IMR-90 (cell line): Measurements from ENCODE around the gene HHIP. TPM values are rescaled to one million over a fixed set of nuclear protein-coding genes. Genes with fewer than 3 reads are reported as not detected.

Experiments used
- ATAC-seq: fragments of 200-7000 bp; cut with Tn5 transposase; 2 replicates; pipeline ENCODE4 v1.9.1; 2020; ENCODE audit warnings: low read depth, mild to moderate bottlenecking, moderate library complexity
- BruUV-seq: library from RNA; stranded (reverse); fragments of 400-500 nt; replicated peaks from 2 replicates; lab custom pipeline; 2021; lab: Mats Ljungman, UMichigan
- CTCF ChIA-PET: fragments of 300-600 bp; formaldehyde crosslinking; extraction: SDS; loops from one replicate; lab custom pipeline; 2021; ENCODE audit warnings: antibody characterized with exemption; lab: Yijun Ruan, JAX
- POLR2A ChIA-PET: fragments of 300-600 bp; sonication (Branson Sonifier 250); formaldehyde crosslinking; loops from one replicate; lab custom pipeline; 2022; ENCODE audit warnings: antibody characterized with exemption; ENCODE audit not compliant: unreplicated experiment; lab: Charles Lee
- DNase-seq: peaks from one replicate; pipeline ENCODE4 v3.0.0; 2013
- H2AFZ ChIP-seq: replicated peaks from 2 replicates; pipeline ENCODE3; 2013; ENCODE audit warnings: low read length, mild to moderate bottlenecking; ENCODE audit not compliant: poor library complexity
- H2AK5ac ChIP-seq: 2 replicates; pipeline ENCODE4 v1.6.1; 2013; ENCODE audit warnings: low read depth, low read length, inconsistent platforms
- H2AK9ac ChIP-seq: replicated peaks from 2 replicates; pipeline ENCODE3; 2013; ENCODE audit warnings: mild to moderate bottlenecking, low read depth, low read length, moderate library complexity; ENCODE audit not compliant: poor library complexity
- H2BK120ac ChIP-seq: 2 replicates; pipeline ENCODE4 v1.6.1; 2013; ENCODE audit warnings: low read depth, low read length, inconsistent platforms
- H2BK15ac ChIP-seq: 3 replicates; pipeline ENCODE4 v1.6.1; 2013; ENCODE audit warnings: low read depth, low read length, inconsistent platforms
- H2BK20ac ChIP-seq: 2 replicates; pipeline ENCODE4 v1.6.1; 2013; ENCODE audit warnings: low read depth, mild to moderate bottlenecking, inconsistent platforms, low read length, moderate library complexity
- H2BK5ac ChIP-seq: 2 replicates; pipeline ENCODE4 v1.6.1; 2013; ENCODE audit warnings: mild to moderate bottlenecking, low read depth, low read length, inconsistent platforms; ENCODE audit not compliant: poor library complexity, severe bottlenecking
- H3K14ac ChIP-seq: replicated peaks from 2 replicates; pipeline ENCODE4 v1.6.1; 2013; ENCODE audit warnings: low read depth, low read length, inconsistent platforms
- H3K18ac ChIP-seq: 2 replicates; pipeline ENCODE4 v1.6.1; 2013; ENCODE audit warnings: low read depth, low read length, control low read depth
- H3K23ac ChIP-seq: 2 replicates; pipeline ENCODE4 v1.6.1; 2013; ENCODE audit warnings: low read depth, low read length, inconsistent platforms
- H3K27ac ChIP-seq: 2 replicates; pipeline ENCODE4 v1.5.1; 2013; ENCODE audit warnings: mild to moderate bottlenecking, control low read depth, low read length; ENCODE audit not compliant: insufficient read depth
- H3K27me3 ChIP-seq: 2 replicates; pipeline ENCODE4 v1.6.1; 2013; ENCODE audit warnings: low read length; ENCODE audit not compliant: control insufficient read depth, insufficient read depth
- H3K36me3 ChIP-seq: 2 replicates; pipeline ENCODE4 v1.6.1; 2013; ENCODE audit warnings: low read length, mixed read lengths; ENCODE audit not compliant: control insufficient read depth, insufficient read depth
- H3K4ac ChIP-seq: 2 replicates; pipeline ENCODE4 v1.6.1; 2013; ENCODE audit warnings: low read depth, low read length, inconsistent platforms
- H3K4me1 ChIP-seq: 2 replicates; pipeline ENCODE4 v1.6.1; 2013; ENCODE audit warnings: low read length, mixed read lengths; ENCODE audit not compliant: control insufficient read depth, insufficient read depth
- H3K4me2 ChIP-seq: 2 replicates; pipeline ENCODE4 v1.6.1; 2013; ENCODE audit warnings: low read depth, mild to moderate bottlenecking, control low read depth, low read length, moderate library complexity
- H3K4me3 ChIP-seq: 2 replicates; pipeline ENCODE4 v1.5.1; 2013; ENCODE audit warnings: low read depth, mild to moderate bottlenecking, control low read depth, low read length, moderate library complexity; ENCODE audit not compliant: insufficient read depth
- H3K56ac ChIP-seq: 2 replicates; pipeline ENCODE4 v1.6.1; 2013; ENCODE audit warnings: low read length, inconsistent platforms; ENCODE audit not compliant: insufficient read depth; ENCODE audit errors: extremely low read depth
- H3K79me1 ChIP-seq, 2 experiments: 2 replicates each; pipeline ENCODE4 v1.6.1; 2013; ENCODE audit warnings: low read length in 2 of 2, inconsistent platforms in 1 of 2, low read depth in 1 of 2
- H3K9ac ChIP-seq: 2 replicates; pipeline ENCODE4 v1.6.1; 2013; ENCODE audit warnings: low read depth, low read length, control low read depth
- H3K9me1 ChIP-seq: 2 replicates; pipeline ENCODE4 v1.6.1; 2013; ENCODE audit warnings: low read length, inconsistent platforms; ENCODE audit not compliant: insufficient read depth
- H3K9me3 ChIP-seq: 2 replicates; pipeline ENCODE4 v1.6.1; 2013; ENCODE audit warnings: low read length; ENCODE audit not compliant: control insufficient read depth, insufficient read depth
- H4K20me1 ChIP-seq: 2 replicates; pipeline ENCODE4 v1.6.1; 2013; ENCODE audit warnings: low read length, inconsistent platforms; ENCODE audit not compliant: insufficient read depth
- H4K5ac ChIP-seq: 2 replicates; pipeline ENCODE4 v1.6.1; 2013; ENCODE audit warnings: mild to moderate bottlenecking, low read depth, low read length, control low read depth
- H4K8ac ChIP-seq, 2 experiments: 2 replicates each; pipeline ENCODE4 v1.6.1; 2013; ENCODE audit warnings: low read depth in 2 of 2, low read length in 2 of 2, control low read depth in 1 of 2, inconsistent platforms in 1 of 2
- H4K91ac ChIP-seq: 2 replicates; pipeline ENCODE4 v1.6.1; 2013; ENCODE audit warnings: low read depth, low read length, inconsistent platforms; ENCODE audit not compliant: insufficient read depth
- BHLHE40 ChIP-seq: fragments of 150-350 bp; IDR thresholded peaks from 2 replicates; pipeline ENCODE4 v1.6.1; 2016; ENCODE audit warnings: mild to moderate bottlenecking, low read depth, low read length
- CHD1 ChIP-seq: IDR thresholded peaks from 2 replicates; pipeline ENCODE4 v1.6.1; 2012; ENCODE audit warnings: low read depth, low read length, improper control_type of control experiment
- FOS ChIP-seq: fragments of 150-350 bp; IDR thresholded peaks from 2 replicates; pipeline ENCODE4 v1.6.1; 2016; ENCODE audit warnings: low read depth, low read length
- MAFK ChIP-seq: IDR thresholded peaks from 2 replicates; pipeline ENCODE4 v1.6.1; 2012; ENCODE audit warnings: low read depth, low read length, improper control_type of control experiment
- MAZ ChIP-seq: IDR thresholded peaks from 2 replicates; pipeline ENCODE4 v1.6.1; 2012; ENCODE audit warnings: low read depth, mild to moderate bottlenecking, low read length, improper control_type of control experiment, moderate library complexity, borderline replicate concordance
- MXI1 ChIP-seq: IDR thresholded peaks from 2 replicates; pipeline ENCODE4 v1.6.1; 2012; ENCODE audit warnings: low read depth, mild to moderate bottlenecking, low read length, moderate library complexity, borderline replicate concordance
- NFE2L2 ChIP-seq: fragments of 150-350 bp; IDR thresholded peaks from 2 replicates; pipeline ENCODE4 v1.6.1; 2016; ENCODE audit warnings: low read depth, mild to moderate bottlenecking, low read length
- RAD21 ChIP-seq: IDR thresholded peaks from 2 replicates; pipeline ENCODE4 v1.6.1; 2012; ENCODE audit warnings: low read length, improper control_type of control experiment
- RCOR1 ChIP-seq: IDR thresholded peaks from 2 replicates; pipeline ENCODE4 v1.6.1; 2012; ENCODE audit warnings: mild to moderate bottlenecking, low read length, improper control_type of control experiment; ENCODE audit not compliant: insufficient replicate concordance
- RFX5 ChIP-seq: IDR thresholded peaks from 2 replicates; pipeline ENCODE4 v1.8.0; 2012; ENCODE audit warnings: low read depth, mild to moderate bottlenecking, low read length, moderate library complexity
- WGBS, 2 experiments: methylation state at CpG; one replicate each; pipeline versions ENCODE4 v1.1.5 to v1.1.7; 2013; ENCODE audit warnings: missing lambda C conversion rate in 2 of 2; ENCODE audit not compliant: insufficient read length in 1 of 2; ENCODE audit errors: extremely low coverage in 2 of 2; 5-methylcytosine and 5-hydroxymethylcytosine counted together
- dilution Hi-C: fragments of 300-500 bp; cut with HindIII; formaldehyde crosslinking; loops from one replicate; pipeline ENCODE4 v1.14.3; 2018; ENCODE audit warnings: low sequenced_read_pairs; ENCODE audit not compliant: unreplicated experiment
- in situ Hi-C: fragments of 300-500 bp; cut with MboI; formaldehyde crosslinking; loops from 3 replicates; pipeline ENCODE4 v1.14.3; 2019; ENCODE audit warnings: low sequenced_read_pairs, inconsistent platforms, mixed read lengths
- intact Hi-C: fragments of 100-400 bp; cut with micrococcal nuclease; formaldehyde crosslinking; loops from 2 replicates; pipeline ENCODE4 v1.10.0; 2022
- polyA plus RNA-seq, 3 experiments: library from polyadenylated mRNA; depleted of rRNA; stranded (reverse); fragments of >200 nt; gene quantifications; 2 replicates each; pipeline ENCODE4 v1.2.3, GENCODE V29; 2012; ENCODE audit warnings: low replicate concordance in 1 of 3
- total RNA-seq: library from RNA; depleted of rRNA; stranded (reverse); fragments of >200 nt; gene quantifications from 2 replicates; pipeline ENCODE4 v1.2.3, GENCODE V29; 2012
- TF ChIP-seq, protein P1 (sequence below): conservative IDR thresholded peaks from 2 replicates; pipeline ENCODE4 v1.5.1; 2012; ENCODE audit warnings: mild to moderate bottlenecking, low read depth, low read length, improper control_type of control experiment
- TF ChIP-seq, protein P2 (sequence below): fragments of 150-350 bp; IDR thresholded peaks from 2 replicates; pipeline ENCODE4 v1.6.1; 2017; ENCODE audit warnings: mild to moderate bottlenecking, antibody characterized with exemption, low read length, low read depth
- TF ChIP-seq, protein P3 (sequence below): fragments of 150-350 bp; IDR thresholded peaks from 2 replicates; pipeline ENCODE4 v1.6.1; 2016; ENCODE audit warnings: low read depth, mild to moderate bottlenecking, low read length, moderate library complexity, borderline replicate concordance

Gene HHIP
- total and polyA plus RNA-seq, 2 of the 4 experiments (the other 2 are of a cell fraction) = 6.6 to 9.6 TPM

DNA sequence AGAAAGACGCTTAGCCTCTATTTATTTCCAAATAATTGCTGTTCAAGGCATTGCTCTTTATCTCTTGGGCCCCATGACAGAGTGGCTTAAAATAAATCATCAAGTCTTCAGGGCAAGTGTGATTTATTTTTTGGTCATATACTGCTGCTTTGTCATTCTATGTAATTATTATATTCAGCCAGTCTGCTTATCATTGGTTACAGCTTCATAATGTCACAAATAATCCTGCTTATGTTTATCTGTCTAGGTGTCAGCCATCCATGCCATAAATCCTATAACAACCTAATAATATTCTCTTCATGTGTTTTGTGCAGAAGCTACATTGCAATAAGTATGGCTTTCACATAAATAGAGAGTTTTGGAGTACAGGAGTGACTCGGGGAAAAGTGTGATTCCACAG is 41.0 kb downstream of the HHIP start:
- no peak overlapping the region for H3K9ac ChIP-seq
- H2BK5ac ChIP-seq = no peak overlapping the region
- CTCF ChIA-PET = no interaction called here
- DNase-seq = no peak
- no peak overlapping the region for H3K23ac ChIP-seq
- no peak overlapping the region for H2BK15ac ChIP-seq
- H2AK5ac ChIP-seq = no peak overlapping the region
- H3K9me1 ChIP-seq = no peaks in the 10 kb centered on the region
- H3K18ac ChIP-seq = no peak overlapping the region
- intact Hi-C loops (no loop called here), in situ Hi-C loops (no loop called here), dilution Hi-C loops (no loop called here)
- no peak overlapping the region for H3K4me3 ChIP-seq
- TF ChIP-seq, protein P1, sequence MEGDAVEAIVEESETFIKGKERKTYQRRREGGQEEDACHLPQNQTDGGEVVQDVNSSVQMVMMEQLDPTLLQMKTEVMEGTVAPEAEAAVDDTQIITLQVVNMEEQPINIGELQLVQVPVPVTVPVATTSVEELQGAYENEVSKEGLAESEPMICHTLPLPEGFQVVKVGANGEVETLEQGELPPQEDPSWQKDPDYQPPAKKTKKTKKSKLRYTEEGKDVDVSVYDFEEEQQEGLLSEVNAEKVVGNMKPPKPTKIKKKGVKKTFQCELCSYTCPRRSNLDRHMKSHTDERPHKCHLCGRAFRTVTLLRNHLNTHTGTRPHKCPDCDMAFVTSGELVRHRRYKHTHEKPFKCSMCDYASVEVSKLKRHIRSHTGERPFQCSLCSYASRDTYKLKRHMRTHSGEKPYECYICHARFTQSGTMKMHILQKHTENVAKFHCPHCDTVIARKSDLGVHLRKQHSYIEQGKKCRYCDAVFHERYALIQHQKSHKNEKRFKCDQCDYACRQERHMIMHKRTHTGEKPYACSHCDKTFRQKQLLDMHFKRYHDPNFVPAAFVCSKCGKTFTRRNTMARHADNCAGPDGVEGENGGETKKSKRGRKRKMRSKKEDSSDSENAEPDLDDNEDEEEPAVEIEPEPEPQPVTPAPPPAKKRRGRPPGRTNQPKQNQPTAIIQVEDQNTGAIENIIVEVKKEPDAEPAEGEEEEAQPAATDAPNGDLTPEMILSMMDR = no peak
- TF ChIP-seq BHLHE40 (no peak), MXI1 (no peak), CHD1 (no peak), RCOR1 (no peak), RFX5 (no peak), NFE2L2 (no peak), FOS (no peak), RAD21 (no peak), MAZ (no peak), MAFK (no peak)
- TF ChIP-seq, protein P2, sequence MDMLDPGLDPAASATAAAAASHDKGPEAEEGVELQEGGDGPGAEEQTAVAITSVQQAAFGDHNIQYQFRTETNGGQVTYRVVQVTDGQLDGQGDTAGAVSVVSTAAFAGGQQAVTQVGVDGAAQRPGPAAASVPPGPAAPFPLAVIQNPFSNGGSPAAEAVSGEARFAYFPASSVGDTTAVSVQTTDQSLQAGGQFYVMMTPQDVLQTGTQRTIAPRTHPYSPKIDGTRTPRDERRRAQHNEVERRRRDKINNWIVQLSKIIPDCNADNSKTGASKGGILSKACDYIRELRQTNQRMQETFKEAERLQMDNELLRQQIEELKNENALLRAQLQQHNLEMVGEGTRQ = no peak
- TF ChIP-seq, protein P3, sequence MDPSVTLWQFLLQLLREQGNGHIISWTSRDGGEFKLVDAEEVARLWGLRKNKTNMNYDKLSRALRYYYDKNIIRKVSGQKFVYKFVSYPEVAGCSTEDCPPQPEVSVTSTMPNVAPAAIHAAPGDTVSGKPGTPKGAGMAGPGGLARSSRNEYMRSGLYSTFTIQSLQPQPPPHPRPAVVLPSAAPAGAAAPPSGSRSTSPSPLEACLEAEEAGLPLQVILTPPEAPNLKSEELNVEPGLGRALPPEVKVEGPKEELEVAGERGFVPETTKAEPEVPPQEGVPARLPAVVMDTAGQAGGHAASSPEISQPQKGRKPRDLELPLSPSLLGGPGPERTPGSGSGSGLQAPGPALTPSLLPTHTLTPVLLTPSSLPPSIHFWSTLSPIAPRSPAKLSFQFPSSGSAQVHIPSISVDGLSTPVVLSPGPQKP = no peak
- no peaks in the 10 kb centered on the region for H4K20me1 ChIP-seq
- no CpG with 5 or more reads among the region's 2 CpGs for WGBS, 2 experiments
- H3K79me1 ChIP-seq = no peaks in the 10 kb centered on the region
- BruUV-seq = no TSS peak
- no peak overlapping the region for H3K56ac ChIP-seq
- no peak overlapping the region for H2BK120ac ChIP-seq
- no peaks in the 10 kb centered on the region; the same call in 1 of the 2 replicates for H3K4me1 ChIP-seq
- H3K27ac ChIP-seq = no peak overlapping the region
- no peaks in the 10 kb centered on the region for H3K9me3 ChIP-seq
- no peak overlapping the region for H2BK20ac ChIP-seq
- POLR2A ChIA-PET = no interaction called here
- no peak overlapping the region for H4K5ac ChIP-seq
- no peak overlapping the region for H3K4ac ChIP-seq
- ATAC-seq = no peak
- no peaks in the 10 kb centered on the region for H3K27me3 ChIP-seq
- no peak overlapping the region for H4K8ac ChIP-seq
- no peak overlapping the region for H4K91ac ChIP-seq
- H2AFZ ChIP-seq = no peak overlapping the region
- no peak overlapping the region for H3K4me2 ChIP-seq
- H3K36me3 ChIP-seq = no peaks in the 10 kb centered on the region
- H3K14ac ChIP-seq = no peak overlapping the region
- H2AK9ac ChIP-seq = no peak overlapping the region
